Stimulated activated CD8-positive, alpha-beta memory T cell treated with anti-CD3 and anti-CD28 coated beads, Interleukin-15, amount 100 ng/mL, for 48 hours (primary cell): Measurements from ENCODE around the gene RBM23.

Experiments used
- DNase-seq, 2 donors: peaks; one replicate each; pipeline ENCODE4 v3.0.0-alpha.2; 2020; ENCODE audit warnings: low read depth in 2 of 2

The RBM23 gene

GRCh38 chr14:22844221-22845102 lies 74.5 kb downstream of the RBM23 start:
- DNase-seq = no peak
